ENCODE results near the gene NCKAP1.

The NCKAP1 gene

GRCh38 chr2:182949052-182949451 lies 89.2 kb downstream of the NCKAP1 start:
- DNase-seq (ENCODE audit: low read depth), result no peak
- H3K4me3 ChIP-seq (ENCODE audit: low read depth, low read length), result no peak overlapping the region
- no peak for TF ChIP-seq CTCF (IDR thresholded peaks at IDR 0.05; ENCODE audit: control insufficient read depth, extremely low read depth, insufficient read depth)

DNA sequence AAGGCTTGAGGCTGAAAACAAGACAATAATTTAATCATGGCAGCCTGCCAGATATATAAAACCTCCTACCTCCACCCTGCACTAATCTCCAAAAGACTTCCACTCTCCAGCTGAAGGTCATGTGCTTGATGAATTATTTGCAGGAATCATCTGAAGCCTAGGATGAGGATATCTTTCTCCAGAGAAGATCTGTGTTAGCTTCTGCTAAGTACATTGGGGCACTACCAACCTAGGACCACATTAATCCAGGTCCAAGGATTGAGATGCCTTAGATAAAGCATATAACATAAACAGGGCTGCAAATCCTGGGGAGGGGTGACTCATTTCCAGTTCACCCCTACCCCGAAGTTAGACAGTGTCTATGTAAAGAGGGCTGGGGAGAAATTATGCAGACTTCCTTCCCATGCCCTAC lies 91.3 kb downstream of the NCKAP1 start:
- no peak for DNase-seq (ENCODE audit: low read depth)
- no peak overlapping the region for H3K4me3 ChIP-seq (ENCODE audit: low read depth, low read length)
- no peak for TF ChIP-seq CTCF (IDR thresholded peaks at IDR 0.05; ENCODE audit: control insufficient read depth, extremely low read depth, insufficient read depth)

DNA sequence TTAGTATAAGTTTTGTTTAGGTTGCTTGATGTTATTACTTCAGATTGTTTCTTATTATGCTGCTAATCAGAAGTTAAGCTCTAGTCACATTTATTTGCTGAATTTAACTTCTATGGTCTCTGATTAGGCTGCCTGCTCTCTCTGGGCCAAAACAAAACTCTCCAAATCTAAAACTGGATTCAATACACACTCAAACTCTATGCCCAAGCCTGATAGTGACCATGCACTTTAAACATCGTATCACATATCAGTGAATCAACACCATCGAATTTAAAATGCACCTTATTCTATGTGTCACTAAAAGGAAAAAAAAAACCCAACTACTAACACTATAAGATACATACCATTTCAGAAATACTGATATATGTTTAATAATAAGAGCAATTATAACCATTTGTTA lies 94.9 kb downstream of the NCKAP1 start:
- H3K4me3 ChIP-seq (ENCODE audit: low read depth, low read length), result no peak overlapping the region
- DNase-seq (ENCODE audit: low read depth), result no peak
- TF ChIP-seq CTCF (IDR thresholded peaks at IDR 0.05; ENCODE audit: control insufficient read depth, extremely low read depth, insufficient read depth), result no peak

GRCh38 chr2:182942756-182943155 lies 95.5 kb downstream of the NCKAP1 start:
- no peak for DNase-seq (ENCODE audit: low read depth)
- no peak for TF ChIP-seq CTCF (IDR thresholded peaks at IDR 0.05; ENCODE audit: control insufficient read depth, extremely low read depth, insufficient read depth)
- no peak overlapping the region for H3K4me3 ChIP-seq (ENCODE audit: low read depth, low read length)

- H3K4me3 ChIP-seq (ENCODE audit: low read depth, low read length), result no peak overlapping the region
- no peak for DNase-seq (ENCODE audit: low read depth)
- TF ChIP-seq CTCF (IDR thresholded peaks at IDR 0.05; ENCODE audit: control insufficient read depth, extremely low read depth, insufficient read depth), result no peak
Measured at GRCh38 chr2:182941919-182942318, 96.3 kb downstream of the NCKAP1 start.

GRCh38 chr2:182941121-182941722 lies 97.0 kb downstream of the NCKAP1 start:
- no peak for TF ChIP-seq CTCF (IDR thresholded peaks at IDR 0.05; ENCODE audit: control insufficient read depth, extremely low read depth, insufficient read depth)
- H3K4me3 ChIP-seq (ENCODE audit: low read depth, low read length), result no peak overlapping the region
- DNase-seq (ENCODE audit: low read depth), result no peak

GRCh38 chr2:182937870-182938269 lies 100.4 kb downstream of the NCKAP1 start:
- no peak for TF ChIP-seq CTCF (IDR thresholded peaks at IDR 0.05; ENCODE audit: control insufficient read depth, extremely low read depth, insufficient read depth)
- no peak for DNase-seq (ENCODE audit: low read depth)

More at GRCh38 chr2:182937870-182938269, 100.4 kb downstream of the NCKAP1 start:
- H3K4me3 ChIP-seq (ENCODE audit: low read depth, low read length), result no peak overlapping the region
